ENCODE measurements around the gene XYLT1. TPM values are rescaled to one million over a fixed set of nuclear protein-coding genes. Genes with fewer than 3 reads are reported as not detected.

XYLT1 gene
- total RNA-seq, 1 donor from 2014 or later, result 1.6 TPM

DNA sequence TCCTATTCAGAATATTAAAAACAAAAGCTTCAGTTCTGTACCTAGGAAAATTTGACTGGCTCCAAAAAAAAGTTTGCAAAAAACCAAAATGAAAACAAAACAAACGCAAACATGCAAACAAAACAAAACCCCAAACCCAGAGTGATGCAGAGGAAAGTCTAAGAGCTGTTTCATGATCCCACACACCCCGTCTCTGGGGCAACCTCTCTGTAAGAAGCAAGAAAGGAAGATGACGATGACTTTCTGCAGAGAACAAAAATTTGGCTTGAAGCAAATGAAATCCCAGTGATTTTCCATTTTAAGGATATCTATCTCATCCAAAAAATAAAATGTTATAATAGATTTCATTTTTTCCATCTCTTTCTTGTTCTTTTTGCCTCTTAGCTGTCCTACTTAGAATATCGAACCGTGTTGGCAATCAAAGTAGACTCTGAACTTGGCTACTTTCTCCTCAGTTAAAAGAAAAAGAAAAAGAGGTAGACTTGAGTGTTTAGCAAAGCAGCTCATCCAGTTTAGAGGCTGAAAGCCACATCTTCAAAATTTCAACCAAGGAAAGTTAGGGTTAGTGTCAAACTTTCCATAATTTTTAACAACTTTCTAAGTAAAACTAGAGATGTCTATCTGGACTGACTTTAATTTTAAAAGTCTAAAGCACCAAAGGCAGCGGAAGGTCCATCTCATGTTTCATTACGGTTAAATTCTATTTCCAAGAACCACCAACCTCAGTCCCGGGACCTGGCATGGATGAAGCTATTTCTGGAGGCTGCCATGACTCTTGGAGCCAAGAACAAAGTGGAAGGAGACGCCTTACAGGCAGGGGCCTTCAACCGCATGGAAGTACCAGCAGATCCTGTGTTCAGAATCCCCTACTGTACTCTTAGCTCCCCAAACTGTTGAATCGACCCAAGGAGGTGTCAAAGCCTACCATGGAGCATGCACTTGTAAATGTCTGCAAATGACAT lies 180.8 kb downstream of the XYLT1 start:
- Histone ChIP-seq H3K27me3 (ENCODE audit: control insufficient read depth, insufficient read depth, low read length) (no peaks in the 10 kb centered on the region), H3K36me3 (ENCODE audit: control insufficient read depth, insufficient read depth, low read length) (no peaks in the 10 kb centered on the region), H3K4me3 (ENCODE audit: low read depth, low read length) (no peak overlapping the region)
- TF ChIP-seq, protein P1, sequence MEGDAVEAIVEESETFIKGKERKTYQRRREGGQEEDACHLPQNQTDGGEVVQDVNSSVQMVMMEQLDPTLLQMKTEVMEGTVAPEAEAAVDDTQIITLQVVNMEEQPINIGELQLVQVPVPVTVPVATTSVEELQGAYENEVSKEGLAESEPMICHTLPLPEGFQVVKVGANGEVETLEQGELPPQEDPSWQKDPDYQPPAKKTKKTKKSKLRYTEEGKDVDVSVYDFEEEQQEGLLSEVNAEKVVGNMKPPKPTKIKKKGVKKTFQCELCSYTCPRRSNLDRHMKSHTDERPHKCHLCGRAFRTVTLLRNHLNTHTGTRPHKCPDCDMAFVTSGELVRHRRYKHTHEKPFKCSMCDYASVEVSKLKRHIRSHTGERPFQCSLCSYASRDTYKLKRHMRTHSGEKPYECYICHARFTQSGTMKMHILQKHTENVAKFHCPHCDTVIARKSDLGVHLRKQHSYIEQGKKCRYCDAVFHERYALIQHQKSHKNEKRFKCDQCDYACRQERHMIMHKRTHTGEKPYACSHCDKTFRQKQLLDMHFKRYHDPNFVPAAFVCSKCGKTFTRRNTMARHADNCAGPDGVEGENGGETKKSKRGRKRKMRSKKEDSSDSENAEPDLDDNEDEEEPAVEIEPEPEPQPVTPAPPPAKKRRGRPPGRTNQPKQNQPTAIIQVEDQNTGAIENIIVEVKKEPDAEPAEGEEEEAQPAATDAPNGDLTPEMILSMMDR (IDR thresholded peaks at IDR 0.05; ENCODE audit: insufficient read depth, low read length, poor library complexity, severe bottlenecking), result no peak
- DNase-seq (ENCODE audit: low read depth), result no peak

DNA sequence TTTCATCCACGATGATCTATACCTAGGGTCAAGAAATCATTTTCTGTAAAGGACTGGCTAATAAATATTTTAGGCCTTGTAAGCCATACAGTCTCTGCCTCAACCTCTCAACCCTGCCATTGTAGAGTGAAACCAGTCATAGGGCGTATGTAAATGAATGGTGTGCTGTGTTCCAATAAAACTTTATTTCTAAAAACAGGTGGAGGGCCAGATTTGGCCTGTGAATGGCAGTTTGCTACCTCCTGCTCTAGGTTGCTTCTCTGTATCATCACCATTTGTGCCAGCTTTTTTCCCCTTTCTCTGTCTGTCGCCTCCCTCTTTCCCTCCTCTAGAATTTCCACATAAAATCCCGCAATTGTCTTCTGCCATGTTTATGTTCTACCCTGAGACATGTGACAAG lies 181.7 kb downstream of the XYLT1 start:
- Histone ChIP-seq H3K4me3 (ENCODE audit: low read depth, low read length) (no peak overlapping the region), H3K36me3 (ENCODE audit: control insufficient read depth, insufficient read depth, low read length) (no peaks in the 10 kb centered on the region), H3K27me3 (ENCODE audit: control insufficient read depth, insufficient read depth, low read length) (no peaks in the 10 kb centered on the region)
- TF ChIP-seq, protein P1 (IDR thresholded peaks at IDR 0.05; ENCODE audit: insufficient read depth, low read length, poor library complexity, severe bottlenecking), result no peak
- DNase-seq (ENCODE audit: low read depth), result no peak

DNA sequence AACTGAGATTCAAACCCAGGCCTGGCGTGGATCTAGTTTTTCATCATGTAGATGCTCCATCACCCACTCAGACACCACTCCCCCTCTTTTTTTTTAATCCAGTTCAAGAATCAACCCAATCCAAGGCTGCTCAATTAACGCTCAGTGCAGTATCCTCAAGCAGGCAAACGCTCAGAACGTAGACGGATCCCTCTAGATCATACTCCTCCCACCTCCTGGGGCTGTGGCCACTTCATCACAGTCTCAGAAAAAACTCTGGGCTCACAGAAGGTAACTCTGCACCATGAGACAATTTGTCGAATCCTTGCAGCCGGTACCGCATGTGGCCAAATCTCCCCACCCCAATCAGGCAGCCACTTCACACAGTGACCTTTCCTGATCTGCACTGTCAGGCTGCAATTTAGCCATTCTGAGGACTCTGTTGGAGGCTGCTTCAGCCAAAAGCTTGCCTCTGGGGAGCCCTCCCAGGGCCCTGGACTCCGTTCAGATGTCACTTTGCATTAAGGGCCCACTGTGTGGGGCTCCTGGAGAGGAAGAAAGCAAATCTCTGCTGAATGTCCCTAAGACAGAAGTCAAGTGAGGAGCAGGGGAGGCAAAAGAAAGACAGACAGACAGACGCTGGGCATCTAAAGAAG lies 183.5 kb downstream of the XYLT1 start:
- TF ChIP-seq, protein P1 (IDR thresholded peaks at IDR 0.05; ENCODE audit: insufficient read depth, low read length, poor library complexity, severe bottlenecking), result no peak

DNA sequence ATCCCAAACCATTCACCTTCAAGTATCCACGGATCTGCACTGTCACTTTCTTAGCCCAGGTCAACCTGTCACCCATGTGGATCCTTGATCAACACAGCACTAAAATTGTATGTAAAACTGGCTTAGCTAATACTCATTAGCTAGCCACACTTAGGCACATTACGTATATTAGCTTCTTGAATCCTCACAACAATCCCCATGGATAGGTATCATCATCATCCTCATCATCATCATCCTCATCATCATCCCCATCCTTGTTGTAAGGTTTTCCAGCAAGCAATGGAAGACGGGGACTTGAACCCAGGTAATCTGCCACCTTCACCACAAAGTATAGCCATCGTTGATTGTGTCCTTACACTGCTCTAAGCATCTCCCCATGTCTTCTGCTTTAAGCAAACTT lies 184.3 kb downstream of the XYLT1 start:
- H3K4me3 ChIP-seq (ENCODE audit: low read depth, low read length), result no peak overlapping the region
- TF ChIP-seq, protein P1 (IDR thresholded peaks at IDR 0.05; ENCODE audit: insufficient read depth, low read length, poor library complexity, severe bottlenecking), result no peak

More for the DNA sequence above, 183.5 kb downstream of the XYLT1 start:
- Histone ChIP-seq H3K27me3 (ENCODE audit: control insufficient read depth, insufficient read depth, low read length) (no peaks in the 10 kb centered on the region), H3K4me3 (ENCODE audit: low read depth, low read length) (no peak overlapping the region), H3K36me3 (ENCODE audit: control insufficient read depth, insufficient read depth, low read length) (no peaks in the 10 kb centered on the region)
- DNase-seq (ENCODE audit: low read depth), result no peak

DNA sequence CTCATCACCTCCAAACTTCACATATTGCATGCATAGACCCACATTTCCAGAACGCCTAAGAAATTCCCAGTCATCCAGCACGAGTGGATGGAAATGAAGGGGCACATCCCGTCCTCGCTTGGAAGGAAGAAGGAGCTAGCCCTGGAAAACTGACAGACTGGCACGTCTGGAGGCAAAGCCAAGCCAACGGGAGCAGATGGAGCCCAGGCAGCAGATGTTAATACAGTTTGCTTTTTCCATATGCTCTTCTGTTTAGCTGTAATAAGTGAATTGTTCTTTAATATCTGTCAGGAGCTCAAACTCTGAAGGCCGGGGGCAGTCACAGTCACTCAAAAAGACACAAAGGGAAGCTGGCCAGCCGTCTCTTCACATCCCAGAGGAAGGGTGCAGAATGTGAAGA lies 187.7 kb downstream of the XYLT1 start:
- DNase-seq (ENCODE audit: low read depth), result no peak
- Histone ChIP-seq H3K4me3 (ENCODE audit: low read depth, low read length) (no peak overlapping the region), H3K36me3 (ENCODE audit: control insufficient read depth, insufficient read depth, low read length) (no peaks in the 10 kb centered on the region), H3K27me3 (ENCODE audit: control insufficient read depth, insufficient read depth, low read length) (no peaks in the 10 kb centered on the region)
- TF ChIP-seq, protein P1 (IDR thresholded peaks at IDR 0.05; ENCODE audit: insufficient read depth, low read length, poor library complexity, severe bottlenecking), result no peak

More for the DNA sequence above, 184.3 kb downstream of the XYLT1 start:
- no peaks in the 10 kb centered on the region for H3K27me3 ChIP-seq (ENCODE audit: control insufficient read depth, insufficient read depth, low read length)
- no peaks in the 10 kb centered on the region for H3K36me3 ChIP-seq (ENCODE audit: control insufficient read depth, insufficient read depth, low read length)
- DNase-seq (ENCODE audit: low read depth), result no peak
